HG03378 (cell line): ENCODE measurements around the gene TEKT3.

Experiments
- ATAC-seq: cut with Tn5 transposase; IDR thresholded peaks from one replicate; pipeline ENCODE4 v1.9.1; 2021; ENCODE audit warnings: mild to moderate bottlenecking, moderate library complexity; ENCODE audit not compliant: unreplicated experiment

Gene TEKT3

GRCh38 chr17:15267996-15268395 lies 73.4 kb downstream of the TEKT3 start:
- ATAC-seq = no peak

DNA sequence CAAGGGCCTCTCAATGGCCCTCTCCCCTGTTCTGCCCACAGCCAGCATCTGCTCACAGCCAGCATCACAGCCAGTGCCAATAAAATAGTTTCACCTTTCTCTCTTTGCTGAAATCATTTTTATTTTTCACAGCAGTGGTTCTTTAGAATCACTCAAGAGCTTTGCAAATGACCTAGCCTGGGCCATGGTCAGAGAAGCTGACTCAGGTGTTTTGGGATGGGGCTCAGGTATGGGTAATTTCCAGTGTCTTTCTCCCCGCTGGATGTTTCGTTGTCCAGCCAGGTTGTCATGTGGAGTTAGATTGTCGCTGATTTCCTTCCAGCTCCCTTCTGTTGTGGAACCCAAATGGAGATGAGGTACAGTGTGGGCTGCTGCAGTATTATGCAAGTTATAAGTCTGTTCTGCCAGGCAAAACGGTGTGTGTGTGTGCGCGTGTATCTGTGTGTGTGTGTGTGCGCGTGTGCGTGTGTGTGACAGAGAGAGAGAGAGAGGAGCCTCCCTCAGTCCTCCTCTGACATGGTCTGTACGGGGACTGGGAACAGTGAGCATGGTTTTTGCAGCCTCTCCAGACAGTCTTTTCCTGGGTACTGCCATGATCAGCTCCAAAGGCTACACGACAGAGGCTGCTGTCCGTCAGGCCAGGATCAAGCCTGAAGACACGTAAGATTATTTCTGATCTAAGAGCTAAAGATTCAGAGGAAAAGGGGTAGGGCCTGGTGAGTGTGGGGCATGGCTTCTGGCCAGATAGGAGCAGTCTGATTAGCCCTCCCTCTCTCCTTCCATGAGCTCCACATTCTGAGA lies 74.9 kb downstream of the TEKT3 start:
- no peak for ATAC-seq

DNA sequence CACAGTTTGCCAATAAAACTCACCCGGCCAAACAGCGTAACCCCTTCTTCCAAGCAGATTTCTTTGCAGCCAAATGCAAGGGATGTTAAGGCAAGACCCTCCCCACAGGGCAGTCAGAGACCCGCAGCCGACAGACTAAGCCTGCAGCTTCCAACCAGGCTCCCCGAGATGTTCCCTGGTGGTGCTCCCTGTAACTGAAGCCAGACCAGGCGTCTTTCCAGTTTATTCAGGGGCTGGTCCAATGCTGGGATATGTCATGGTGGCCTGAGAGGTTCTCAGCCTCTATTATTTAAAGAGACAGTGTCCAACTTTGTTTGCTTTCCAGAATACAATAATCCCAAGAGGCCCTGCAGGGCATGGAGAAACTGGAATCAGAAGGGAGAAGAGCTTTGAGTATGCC lies 76.3 kb downstream of the TEKT3 start, which contains the start of gene PMP22:
Gene PMP22 (minus strand): TSS at position 196 of the 400 bp plus-strand sequence. CDS start 4,599 bp downstream, outside the sequence.
- ATAC-seq = no peak

- ATAC-seq = no peak
These were observed 76.9 kb downstream of the TEKT3 start for GRCh38 chr17:15264542-15264941.

DNA sequence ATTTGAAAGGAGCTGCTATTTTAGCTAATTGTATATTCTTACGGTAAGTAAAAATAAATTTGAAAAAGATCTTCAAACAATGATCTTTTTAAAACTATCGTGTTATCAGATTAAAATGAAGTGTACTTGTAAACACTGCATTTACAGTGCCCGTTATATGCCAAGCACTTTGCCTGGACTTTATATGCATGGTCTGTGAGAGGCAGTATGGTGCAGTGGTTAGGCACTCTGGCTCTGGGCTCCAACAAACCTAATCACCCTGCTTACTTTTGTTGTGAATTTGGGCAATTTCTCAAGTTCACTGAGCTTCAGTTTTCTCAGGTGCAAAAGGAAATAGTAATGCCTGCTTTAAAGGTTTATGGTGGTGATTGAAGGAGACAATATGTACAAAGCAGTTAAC lies 77.7 kb downstream of the TEKT3 start:
- ATAC-seq = no peak

DNA sequence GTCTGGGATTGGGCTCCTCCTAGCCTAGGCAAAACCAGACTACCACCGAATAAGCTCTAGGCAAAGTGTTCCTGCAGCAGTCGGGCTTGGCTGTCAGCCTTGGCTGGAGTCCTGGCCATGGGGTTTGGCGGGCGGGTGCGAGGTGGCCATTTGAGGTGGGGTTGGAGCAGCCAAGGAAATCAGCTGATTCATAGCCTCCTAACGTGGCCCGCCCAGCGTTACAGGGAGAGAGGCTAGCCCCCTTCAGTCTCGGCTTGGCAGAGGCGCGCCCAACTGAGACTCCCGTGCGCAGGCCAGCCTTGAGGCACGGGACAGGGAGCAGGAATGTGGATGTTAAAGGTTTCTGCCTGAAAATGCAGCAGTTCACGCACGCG lies 78.2 kb downstream of the TEKT3 start:
- no peak for ATAC-seq

DNA sequence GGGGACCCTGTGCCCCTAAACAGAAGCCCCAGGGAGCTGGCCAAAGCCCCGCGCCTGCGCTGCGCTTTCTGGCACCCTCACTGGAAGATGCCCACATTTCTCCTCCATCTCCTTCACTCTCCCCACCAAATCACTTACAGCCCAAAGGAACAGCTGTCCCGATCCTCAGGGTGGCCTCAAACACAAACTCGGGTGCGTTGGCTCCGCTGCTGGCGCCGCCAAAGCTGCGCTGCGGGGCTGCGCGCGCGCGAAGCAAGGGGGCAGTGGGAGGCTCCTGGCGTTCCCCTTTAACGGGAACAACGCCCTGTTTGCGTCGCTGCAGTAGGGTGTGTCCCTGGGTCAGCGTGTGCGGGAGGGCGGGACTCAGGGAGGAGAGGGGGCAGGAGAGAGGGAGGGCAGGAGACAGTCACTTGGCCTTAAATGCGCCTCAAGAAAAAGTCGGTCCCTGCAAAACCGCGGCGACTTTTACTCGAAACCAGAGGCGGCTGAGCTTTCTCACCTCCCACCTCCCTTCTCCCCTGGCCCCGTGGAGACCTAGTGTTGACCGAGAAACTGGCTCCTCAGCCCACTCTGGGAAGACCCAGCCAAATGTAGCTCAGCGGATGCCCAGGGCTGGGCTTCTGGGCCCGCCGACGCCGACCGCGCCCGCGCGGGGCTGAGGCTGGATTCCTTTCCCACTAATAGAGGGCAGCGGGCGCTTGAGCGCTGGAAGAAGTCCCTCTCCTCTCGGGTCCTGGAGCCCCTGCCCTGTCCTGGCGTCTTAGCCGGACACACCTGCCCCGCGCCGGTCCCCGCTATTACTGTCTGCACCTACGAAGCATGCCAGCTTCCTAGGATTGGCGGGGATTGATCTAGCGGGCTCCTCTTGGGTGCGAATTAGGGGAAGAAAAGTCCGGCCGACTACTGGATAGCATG lies 78.8 kb downstream of the TEKT3 start:
- ATAC-seq = no peak

DNA sequence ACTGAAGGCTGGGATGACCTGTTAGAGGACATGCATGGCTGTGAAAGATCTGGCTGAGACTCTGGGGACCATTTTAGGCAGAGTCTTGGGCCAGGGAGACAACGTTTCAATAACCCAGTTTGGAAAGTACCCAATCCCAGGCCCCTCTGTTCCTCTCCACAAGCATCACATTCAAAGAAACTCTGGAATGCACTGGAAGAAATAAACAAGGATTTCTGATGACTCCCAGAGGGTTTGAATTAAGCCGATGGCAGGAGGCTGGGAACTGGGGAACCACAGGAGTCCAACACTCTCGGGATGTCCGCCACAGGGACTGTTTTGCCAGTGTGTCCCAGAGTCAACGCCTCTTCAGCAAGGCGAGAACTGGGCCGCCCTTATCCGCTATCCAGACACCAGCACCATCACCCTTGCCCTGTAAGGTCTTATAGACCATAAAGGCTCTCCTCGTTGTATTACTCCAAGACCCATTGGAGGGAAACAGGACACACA lies 79.6 kb downstream of the TEKT3 start:
- no peak for ATAC-seq

DNA sequence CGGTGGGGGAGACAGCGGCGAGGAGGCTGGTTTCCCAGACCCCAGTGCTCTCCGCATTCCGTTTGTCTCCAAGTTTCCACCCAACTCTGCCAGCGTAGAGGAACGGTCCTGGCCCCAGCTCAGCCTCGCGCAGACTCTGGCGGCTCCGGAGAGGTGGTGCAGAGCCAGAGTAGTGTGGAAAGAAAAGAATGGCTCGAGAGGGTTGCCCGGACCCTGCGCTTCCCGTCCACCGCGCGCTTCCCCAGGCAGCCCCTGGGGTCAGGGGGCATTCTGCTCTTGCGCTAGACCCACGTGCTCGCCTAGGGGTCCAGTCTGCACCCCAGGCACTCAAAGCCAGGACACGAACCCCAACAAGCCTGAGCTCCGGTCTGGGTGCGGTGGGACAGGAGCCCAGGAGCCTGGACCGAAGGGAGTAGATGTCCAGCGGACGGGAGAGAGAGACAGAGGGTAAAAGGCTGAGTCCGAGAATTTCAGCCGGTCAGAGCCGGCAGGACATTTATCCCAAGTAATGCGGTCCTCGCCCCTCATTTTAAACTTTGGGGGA lies 80.1 kb downstream of the TEKT3 start:
- ATAC-seq = no peak

- no peak for ATAC-seq
These were observed 80.8 kb downstream of the TEKT3 start for GRCh38 chr17:15260376-15261257.

- no peak for ATAC-seq
These were observed 83.4 kb downstream of the TEKT3 start for GRCh38 chr17:15257796-15258512.

- ATAC-seq = peak; percentile 69
These were observed 84.1 kb downstream of the TEKT3 start for GRCh38 chr17:15257258-15257788.

DNA sequence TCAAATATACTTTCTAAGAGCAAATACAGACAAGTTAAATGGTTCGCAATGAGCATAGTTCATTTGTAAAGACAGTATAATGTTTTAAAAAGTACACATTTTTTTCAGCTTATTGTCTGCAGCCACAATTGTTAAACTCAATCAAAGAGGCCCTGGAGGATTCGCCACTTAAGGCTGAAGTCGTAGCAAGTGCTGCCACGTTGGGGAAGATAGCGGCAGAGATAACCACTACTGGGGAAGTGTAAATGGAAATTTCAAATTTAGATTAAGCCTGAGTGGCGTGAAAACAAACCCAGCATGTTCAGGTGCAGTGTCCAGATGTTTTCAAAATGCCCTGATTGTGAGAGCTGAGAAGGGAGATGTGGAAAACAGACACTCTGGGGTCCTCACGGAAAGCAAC lies 84.7 kb downstream of the TEKT3 start:
- ATAC-seq = no peak

GRCh38 chr17:15255713-15256454 lies 85.5 kb downstream of the TEKT3 start:
- ATAC-seq = no peak
